Memory B cell (primary cell): Measurements from ENCODE around the gene ALDH1L1.

Source experiments
- ATAC-seq: fragments of 150-1000 bp; cut with Tn5 transposase; 2 replicates; pipeline ENCODE4 v1.10.0; 2021; ENCODE audit warnings: low read depth, mild to moderate bottlenecking, moderate library complexity
- DNase-seq, 2 donors: peaks; one replicate each; pipeline ENCODE4 v3.0.0; 2022; ENCODE audit warnings: low spot score in 2 of 2
- H3K27ac Mint-ChIP-seq: one replicate; pipeline ENCODE4 v1.8.0; 2022; ENCODE audit warnings: mild to moderate bottlenecking, moderate library complexity, mixed read lengths
- H3K27me3 Mint-ChIP-seq: one replicate; pipeline ENCODE4 v1.8.0; 2022; ENCODE audit warnings: mixed read lengths
- H3K36me3 Mint-ChIP-seq: one replicate; pipeline ENCODE4 v1.8.0; 2022; ENCODE audit warnings: mild to moderate bottlenecking, mixed read lengths
- H3K4me1 Mint-ChIP-seq: one replicate; pipeline ENCODE4 v1.8.0; 2022; ENCODE audit warnings: mixed read lengths
- H3K4me3 Mint-ChIP-seq: one replicate; pipeline ENCODE4 v1.8.0; 2022; ENCODE audit warnings: mild to moderate bottlenecking, moderate library complexity, mixed read lengths
- H3K9me3 Mint-ChIP-seq: one replicate; pipeline ENCODE4 v1.8.0; 2022; ENCODE audit warnings: mixed read lengths

Gene ALDH1L1

DNA sequence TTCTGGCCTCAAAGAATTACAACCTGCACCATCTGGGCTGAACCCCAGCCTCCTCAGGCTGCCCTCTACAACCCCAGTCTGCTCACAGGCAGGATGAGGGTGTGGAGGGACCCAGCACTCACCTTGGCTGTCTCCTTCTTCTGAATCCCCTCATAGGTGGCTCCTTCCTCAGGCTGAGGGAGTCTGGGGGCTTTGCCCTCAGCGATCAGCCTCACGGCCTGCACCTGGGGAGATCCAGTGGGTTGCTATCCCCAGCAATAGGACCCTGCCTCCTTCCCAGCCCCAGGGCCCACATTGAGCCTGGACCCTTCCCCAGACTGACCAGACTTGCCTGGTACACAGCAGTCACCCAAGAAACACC lies 25.1 kb downstream of the ALDH1L1 start:
- Mint-ChIP-seq H3K27me3 (peaks cover 6% of the 10 kb centered on the region), H3K4me3 (no peak overlapping the region), H3K4me1 (no peaks in the 10 kb centered on the region), H3K9me3 (no peaks in the 10 kb centered on the region), H3K27ac (no peak overlapping the region), H3K36me3 (no peaks in the 10 kb centered on the region)
- DNase-seq = peak in 1 of 2 donors; percentile 6
- no peak for ATAC-seq

GRCh38 chr3:126154391-126155279 lies 25.8 kb downstream of the ALDH1L1 start:
- no peak overlapping the region for H3K27ac Mint-ChIP-seq
- peaks cover 6% of the 10 kb centered on the region for H3K27me3 Mint-ChIP-seq
- H3K4me1 Mint-ChIP-seq = no peaks in the 10 kb centered on the region
- H3K9me3 Mint-ChIP-seq = no peaks in the 10 kb centered on the region
- ATAC-seq = no peak
- DNase-seq = peak in 1 of 2 donors; percentile 7
- H3K36me3 Mint-ChIP-seq = no peaks in the 10 kb centered on the region
- no peak overlapping the region for H3K4me3 Mint-ChIP-seq

- H3K9me3 Mint-ChIP-seq = no peaks in the 10 kb centered on the region
- no peak overlapping the region for H3K27ac Mint-ChIP-seq
- no peaks in the 10 kb centered on the region for H3K4me1 Mint-ChIP-seq
- no peak for DNase-seq
- H3K36me3 Mint-ChIP-seq = no peaks in the 10 kb centered on the region
- H3K27me3 Mint-ChIP-seq = peaks cover 2% of the 10 kb centered on the region
- no peak overlapping the region for H3K4me3 Mint-ChIP-seq
- ATAC-seq = no peak
Observed at GRCh38 chr3:126153695-126154360, 26.6 kb downstream of the ALDH1L1 start.

DNA sequence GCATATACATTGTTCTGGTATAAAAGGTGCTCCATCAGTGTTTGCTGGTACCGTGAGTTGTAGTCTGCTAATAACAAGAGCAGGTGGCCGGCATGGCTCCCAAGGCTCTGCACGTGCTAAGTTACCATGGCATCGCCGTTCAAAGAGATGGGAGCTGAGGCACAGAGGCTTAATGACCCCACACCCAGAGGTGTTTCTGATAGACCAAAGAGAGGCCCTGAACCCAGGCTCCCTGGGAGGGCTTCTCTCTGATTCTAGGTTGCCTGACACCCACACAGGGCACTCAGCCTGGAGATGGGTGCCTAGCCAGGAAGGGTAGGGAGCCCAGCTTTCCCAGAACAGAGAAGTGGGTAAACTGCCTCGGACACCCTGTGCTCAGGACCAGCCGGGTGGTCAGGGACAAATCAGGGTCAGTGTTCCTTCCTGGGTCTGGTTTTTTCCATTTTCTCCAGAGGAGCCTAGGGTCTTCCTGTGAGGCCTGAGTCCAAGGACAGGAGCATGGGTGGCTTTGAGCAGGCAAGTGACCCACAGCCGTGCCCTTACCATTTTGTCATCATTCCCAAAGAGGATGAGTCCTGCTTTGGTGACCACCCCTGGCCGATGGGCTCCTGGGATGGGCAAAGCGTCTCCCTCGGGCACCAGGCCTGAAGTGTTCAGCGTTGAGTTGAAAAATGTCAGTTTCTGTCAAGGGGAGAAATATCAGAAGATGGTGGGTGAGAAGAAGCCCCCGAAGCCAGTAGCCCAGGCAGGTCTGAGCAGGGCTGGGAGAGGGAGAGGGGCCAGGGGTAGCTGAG lies 27.3 kb downstream of the ALDH1L1 start:
- H3K9me3 Mint-ChIP-seq = no peaks in the 10 kb centered on the region
- no peaks in the 10 kb centered on the region for H3K4me1 Mint-ChIP-seq
- no peak overlapping the region for H3K27ac Mint-ChIP-seq
- peak in 1 of 2 donors; percentile 5 for DNase-seq
- ATAC-seq = no peak
- H3K36me3 Mint-ChIP-seq = no peaks in the 10 kb centered on the region
- H3K4me3 Mint-ChIP-seq = no peak overlapping the region
- H3K27me3 Mint-ChIP-seq = no peaks in the 10 kb centered on the region

DNA sequence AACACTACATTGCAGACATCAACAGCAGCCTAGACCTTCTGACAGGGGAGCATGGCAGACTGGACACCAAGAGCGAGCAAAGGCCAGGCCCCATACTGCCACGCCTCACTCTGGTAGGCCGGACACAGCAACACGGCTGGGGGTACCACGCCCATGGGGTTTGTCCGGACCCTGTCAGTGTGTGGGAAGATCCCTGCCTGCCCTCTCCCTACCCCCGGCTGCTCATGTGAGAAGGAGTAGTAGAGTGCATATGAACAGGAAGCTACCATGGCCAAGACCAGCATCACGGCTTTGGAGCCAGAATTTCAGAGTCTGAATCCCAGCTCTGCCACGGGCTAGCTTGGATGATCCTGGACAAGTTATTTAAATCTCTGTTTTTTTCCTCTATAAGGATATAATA lies 27.9 kb downstream of the ALDH1L1 start:
- no peaks in the 10 kb centered on the region for H3K27me3 Mint-ChIP-seq
- no peaks in the 10 kb centered on the region for H3K4me1 Mint-ChIP-seq
- ATAC-seq (no peak), DNase-seq (no peak)
- no peak overlapping the region for H3K27ac Mint-ChIP-seq
- H3K4me3 Mint-ChIP-seq = no peak overlapping the region
- H3K9me3 Mint-ChIP-seq = no peaks in the 10 kb centered on the region
- H3K36me3 Mint-ChIP-seq = no peaks in the 10 kb centered on the region

DNA sequence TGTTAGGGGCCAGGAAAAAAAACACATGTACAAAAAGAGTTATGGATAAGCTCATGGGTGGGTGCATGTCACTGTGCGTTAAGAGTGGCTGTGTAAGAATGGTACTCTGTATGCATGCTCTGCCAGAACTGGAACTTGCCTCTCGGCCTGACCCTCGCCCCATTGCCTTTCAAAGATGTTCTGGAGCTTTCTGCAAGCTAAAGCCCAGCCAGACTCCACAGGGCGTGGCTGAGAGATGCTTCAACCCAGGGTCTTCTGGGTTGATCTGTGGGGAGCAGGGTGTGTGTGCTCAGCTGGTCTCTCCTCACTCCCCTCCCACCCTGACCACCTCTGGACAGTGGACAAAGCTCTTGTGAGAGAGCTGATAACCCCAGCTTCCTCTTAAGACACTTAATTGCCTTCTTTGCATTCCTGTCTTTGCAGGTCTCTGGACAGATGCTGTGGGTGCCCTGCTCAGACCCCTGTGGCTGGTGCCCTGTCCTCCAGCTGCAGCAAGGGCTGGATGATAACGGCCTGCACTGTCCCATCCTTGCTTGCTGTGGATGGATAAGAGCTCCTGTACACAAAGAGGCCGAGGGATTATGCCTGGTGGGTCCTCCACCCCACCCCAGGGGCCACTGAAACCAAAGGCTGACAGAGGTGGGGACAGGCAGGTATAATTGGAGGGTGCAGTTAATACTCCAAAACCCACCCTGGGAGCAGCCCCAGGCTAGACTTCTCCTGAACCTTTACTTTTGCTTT lies 28.7 kb downstream of the ALDH1L1 start:
- no peak overlapping the region for H3K4me3 Mint-ChIP-seq

DNA sequence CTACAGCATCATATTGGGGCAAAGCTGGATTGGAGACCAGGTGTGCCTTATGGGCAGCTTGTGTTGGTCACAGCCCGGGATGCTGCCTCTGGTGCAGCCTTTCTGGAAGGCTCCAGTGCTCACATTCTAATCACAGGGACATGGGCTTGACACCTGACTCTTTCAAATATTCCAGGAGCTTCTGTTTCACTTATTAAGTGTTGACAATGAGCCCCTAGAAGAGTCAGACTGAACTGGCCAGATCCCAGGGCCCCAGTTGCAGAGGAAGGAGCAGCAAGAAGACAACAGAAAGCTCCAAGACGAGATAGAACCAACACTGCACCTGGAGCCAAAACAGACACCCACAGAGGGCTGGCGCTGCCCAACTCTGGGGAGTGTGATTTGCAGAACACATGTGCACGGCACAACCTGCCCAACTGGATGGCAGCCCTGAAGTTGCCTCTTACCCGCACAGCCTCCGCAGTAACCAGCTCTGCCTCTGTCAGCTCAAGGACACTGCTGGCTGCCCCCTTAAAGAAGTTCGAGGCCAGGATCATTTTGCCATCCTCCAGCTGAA lies 30.3 kb downstream of the ALDH1L1 start:
- ATAC-seq (no peak), DNase-seq (no peak)
- Mint-ChIP-seq H3K4me1 (no peaks in the 10 kb centered on the region), H3K27ac (no peak overlapping the region), H3K36me3 (no peaks in the 10 kb centered on the region), H3K4me3 (no peak overlapping the region), H3K27me3 (no peaks in the 10 kb centered on the region), H3K9me3 (no peaks in the 10 kb centered on the region)

More for the DNA sequence above, 28.7 kb downstream of the ALDH1L1 start:
- Mint-ChIP-seq H3K27ac (no peak overlapping the region), H3K27me3 (no peaks in the 10 kb centered on the region), H3K4me1 (no peaks in the 10 kb centered on the region), H3K9me3 (no peaks in the 10 kb centered on the region), H3K36me3 (no peaks in the 10 kb centered on the region)
- ATAC-seq = no peak
- no peak for DNase-seq

DNA sequence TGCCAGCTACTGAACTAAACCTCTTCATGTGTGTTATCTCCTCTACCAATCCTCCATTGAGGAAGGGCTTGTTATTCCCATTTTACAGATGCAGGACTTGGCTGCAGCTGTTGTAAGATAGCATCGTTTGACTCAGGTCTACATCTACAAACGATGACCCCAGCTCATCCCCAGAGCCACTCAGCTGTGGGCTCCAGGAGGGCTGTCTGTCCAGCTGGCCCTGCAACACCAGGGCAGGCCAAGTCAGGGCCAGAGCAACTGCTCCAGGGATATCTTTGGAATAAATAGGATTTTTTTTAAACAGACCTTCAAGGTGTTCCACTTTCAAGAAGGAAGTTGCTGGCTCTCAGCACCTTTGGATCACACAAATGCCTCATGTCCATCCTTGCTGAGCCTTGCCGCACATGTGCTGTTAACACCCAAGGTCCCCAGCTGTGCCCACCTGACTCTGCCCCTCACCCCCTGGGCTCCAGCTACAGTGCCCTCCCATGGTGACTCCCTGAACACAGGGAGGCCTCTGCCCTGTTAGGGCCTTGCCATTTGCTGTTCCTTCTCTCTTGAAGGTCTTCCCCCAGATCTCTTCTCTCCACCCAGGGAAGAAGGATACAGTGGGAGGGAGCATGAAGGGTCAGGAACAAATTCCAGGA lies 31.0 kb downstream of the ALDH1L1 start:
- Mint-ChIP-seq H3K4me3 (no peak overlapping the region), H3K36me3 (no peaks in the 10 kb centered on the region), H3K27me3 (no peaks in the 10 kb centered on the region), H3K4me1 (no peaks in the 10 kb centered on the region), H3K9me3 (no peaks in the 10 kb centered on the region), H3K27ac (no peak overlapping the region)
- ATAC-seq = no peak
- DNase-seq = no peak

DNA sequence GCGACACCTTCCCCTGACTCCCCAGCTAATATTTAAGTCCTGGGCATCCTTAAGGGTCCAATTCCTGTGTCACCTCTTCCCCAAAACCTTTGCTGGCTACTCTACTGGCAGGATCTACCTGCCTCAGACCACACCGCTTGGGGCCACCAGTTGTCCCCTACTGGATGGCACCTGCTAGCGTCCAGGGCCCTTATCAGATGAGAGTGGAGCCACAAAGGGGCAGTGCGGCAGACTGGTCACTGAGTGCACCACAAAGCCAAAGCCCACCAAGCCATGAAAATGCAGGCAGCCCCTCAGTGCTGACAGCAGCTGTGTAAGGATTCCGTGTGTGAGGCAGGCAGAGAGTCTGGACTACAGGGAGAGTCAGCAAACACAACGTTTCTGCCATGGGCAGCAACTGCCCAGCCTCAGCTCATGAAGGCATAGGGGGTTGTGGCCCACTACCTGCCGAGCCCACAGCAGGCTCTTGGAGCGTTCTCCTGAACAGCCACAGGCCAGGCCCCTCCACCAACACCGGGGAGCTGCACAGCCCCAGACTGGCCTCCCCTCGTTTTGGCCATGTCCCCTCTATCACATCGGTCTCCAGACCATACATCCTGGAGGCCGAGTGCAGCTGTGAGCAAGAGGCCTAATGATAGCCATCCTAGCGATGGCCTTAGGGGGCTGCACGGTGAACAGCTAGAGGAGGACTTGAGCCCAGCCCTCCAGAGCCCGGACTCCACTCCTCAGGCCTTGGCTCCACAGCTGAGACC lies 32.3 kb downstream of the ALDH1L1 start:
- H3K4me1 Mint-ChIP-seq = no peaks in the 10 kb centered on the region
- H3K27me3 Mint-ChIP-seq = no peaks in the 10 kb centered on the region
- H3K9me3 Mint-ChIP-seq = no peaks in the 10 kb centered on the region
- no peak overlapping the region for H3K27ac Mint-ChIP-seq
- no peaks in the 10 kb centered on the region for H3K36me3 Mint-ChIP-seq
- peak in 1 of 2 donors; percentile 8 for DNase-seq
- no peak overlapping the region for H3K4me3 Mint-ChIP-seq
- ATAC-seq = no peak

GRCh38 chr3:126147147-126147931 lies 33.0 kb downstream of the ALDH1L1 start:
- no peaks in the 10 kb centered on the region for H3K9me3 Mint-ChIP-seq
- H3K4me1 Mint-ChIP-seq = no peaks in the 10 kb centered on the region
- no peak overlapping the region for H3K4me3 Mint-ChIP-seq
- H3K27me3 Mint-ChIP-seq = no peaks in the 10 kb centered on the region
- ATAC-seq (no peak), DNase-seq (no peak)
- no peaks in the 10 kb centered on the region for H3K36me3 Mint-ChIP-seq
- H3K27ac Mint-ChIP-seq = no peak overlapping the region

- Mint-ChIP-seq H3K4me1 (no peaks in the 10 kb centered on the region), H3K36me3 (no peaks in the 10 kb centered on the region), H3K27ac (no peak overlapping the region), H3K4me3 (no peak overlapping the region), H3K9me3 (no peaks in the 10 kb centered on the region), H3K27me3 (no peaks in the 10 kb centered on the region)
- ATAC-seq (no peak), DNase-seq (peak in 1 of 2 donors; percentile 8)
Observed at GRCh38 chr3:126146525-126147146, 33.8 kb downstream of the ALDH1L1 start.

GRCh38 chr3:126146034-126146433 lies 34.4 kb downstream of the ALDH1L1 start:
- H3K9me3 Mint-ChIP-seq = no peaks in the 10 kb centered on the region
- no peaks in the 10 kb centered on the region for H3K27me3 Mint-ChIP-seq
- no peaks in the 10 kb centered on the region for H3K4me1 Mint-ChIP-seq
- no peak overlapping the region for H3K4me3 Mint-ChIP-seq
- ATAC-seq = no peak
- no peak for DNase-seq
- no peaks in the 10 kb centered on the region for H3K36me3 Mint-ChIP-seq
- H3K27ac Mint-ChIP-seq = no peak overlapping the region
